K562 (cell line): ENCODE results near the gene RBM17.

ENCODE experiments used
- LARP7 ChIP-seq: fragments of 450-650 bp; IDR thresholded peaks from 2 replicates; pipeline ENCODE4 v1.6.1; 2016
- TF ChIP-seq, protein P1 (sequence below): fragments of 450-650 bp; formaldehyde crosslinking; IDR thresholded peaks from 2 replicates; pipeline ENCODE4 v1.4.0; 2022; ENCODE audit warnings: missing genetic modification characterization

DNA sequence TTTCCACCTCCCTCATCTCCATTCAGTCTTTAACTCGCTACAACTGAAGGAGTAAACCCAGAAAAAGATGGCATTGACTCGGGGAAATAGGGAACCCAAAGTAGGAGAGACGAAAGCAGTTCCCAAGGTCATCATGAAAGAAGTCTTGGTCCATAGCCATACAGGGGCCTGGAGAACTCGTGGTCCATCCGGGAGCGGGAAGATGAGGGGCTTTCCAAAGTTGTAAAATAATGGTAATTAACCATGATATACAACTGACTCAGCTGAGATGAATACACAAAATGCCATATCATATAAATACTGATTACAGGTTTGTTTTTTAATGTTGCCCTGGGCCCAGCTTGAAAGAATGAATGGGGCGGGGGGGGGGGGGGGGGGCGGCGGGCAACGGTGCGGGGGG lies 32.3 kb downstream of the RBM17 start:
- TF ChIP-seq LARP7, result no peak
- TF ChIP-seq, protein P1, sequence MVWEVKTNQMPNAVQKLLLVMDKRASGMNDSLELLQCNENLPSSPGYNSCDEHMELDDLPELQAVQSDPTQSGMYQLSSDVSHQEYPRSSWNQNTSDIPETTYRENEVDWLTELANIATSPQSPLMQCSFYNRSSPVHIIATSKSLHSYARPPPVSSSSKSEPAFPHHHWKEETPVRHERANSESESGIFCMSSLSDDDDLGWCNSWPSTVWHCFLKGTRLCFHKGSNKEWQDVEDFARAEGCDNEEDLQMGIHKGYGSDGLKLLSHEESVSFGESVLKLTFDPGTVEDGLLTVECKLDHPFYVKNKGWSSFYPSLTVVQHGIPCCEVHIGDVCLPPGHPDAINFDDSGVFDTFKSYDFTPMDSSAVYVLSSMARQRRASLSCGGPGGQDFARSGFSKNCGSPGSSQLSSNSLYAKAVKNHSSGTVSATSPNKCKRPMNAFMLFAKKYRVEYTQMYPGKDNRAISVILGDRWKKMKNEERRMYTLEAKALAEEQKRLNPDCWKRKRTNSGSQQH, result no peak
